Ureter (tissue), 1 donor: Measurements from ENCODE around the gene TLX1. TPM values are rescaled to one million over a fixed set of nuclear protein-coding genes. Genes with fewer than 3 reads are reported as not detected.

ENCODE experiments used
- DNase-seq: peaks from one replicate; pipeline ENCODE4 v3.0.0-alpha.2; 2020; ENCODE audit warnings: low spot score
- total RNA-seq: library from RNA; stranded (reverse); gene quantifications from one replicate; pipeline ENCODE4 v1.2.4, GENCODE V29; 2023
- donor health status: DM: yes; HTN: yes; CAD: no.

Gene TLX1
- not detected for total RNA-seq

- DNase-seq = no peak
Observed at GRCh38 chr10:101130984-101131961, at the start of gene TLX1. TLX1 (plus strand) TSS chr10:101131300; CDS start chr10:101131542, 242 bp downstream.

DNA sequence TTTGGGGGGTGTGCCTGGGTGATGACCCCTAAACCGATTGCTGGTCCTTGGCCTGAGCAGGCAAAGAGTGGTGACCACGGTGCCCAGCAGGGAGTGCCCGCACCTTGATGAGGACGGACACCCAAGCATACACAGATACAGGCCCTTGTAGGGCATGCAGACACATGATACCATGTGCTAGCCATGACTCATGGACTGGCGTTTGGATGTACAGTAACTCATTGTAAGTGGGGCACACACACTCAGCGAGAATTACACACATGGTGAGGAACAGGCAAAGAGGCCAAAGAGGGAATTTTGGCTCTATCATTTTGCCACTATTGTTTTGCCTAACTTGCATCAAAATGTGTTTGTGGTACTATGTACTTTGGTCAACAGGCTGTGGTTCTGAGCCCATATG, 45.3 kb upstream of the TLX1 start:
- no peak for DNase-seq

- DNase-seq = no peak
Observed at GRCh38 chr10:101087376-101087775, 43.7 kb upstream of the TLX1 start.

- DNase-seq = no peak
Observed at GRCh38 chr10:101087965-101088364, 43.1 kb upstream of the TLX1 start.

DNA sequence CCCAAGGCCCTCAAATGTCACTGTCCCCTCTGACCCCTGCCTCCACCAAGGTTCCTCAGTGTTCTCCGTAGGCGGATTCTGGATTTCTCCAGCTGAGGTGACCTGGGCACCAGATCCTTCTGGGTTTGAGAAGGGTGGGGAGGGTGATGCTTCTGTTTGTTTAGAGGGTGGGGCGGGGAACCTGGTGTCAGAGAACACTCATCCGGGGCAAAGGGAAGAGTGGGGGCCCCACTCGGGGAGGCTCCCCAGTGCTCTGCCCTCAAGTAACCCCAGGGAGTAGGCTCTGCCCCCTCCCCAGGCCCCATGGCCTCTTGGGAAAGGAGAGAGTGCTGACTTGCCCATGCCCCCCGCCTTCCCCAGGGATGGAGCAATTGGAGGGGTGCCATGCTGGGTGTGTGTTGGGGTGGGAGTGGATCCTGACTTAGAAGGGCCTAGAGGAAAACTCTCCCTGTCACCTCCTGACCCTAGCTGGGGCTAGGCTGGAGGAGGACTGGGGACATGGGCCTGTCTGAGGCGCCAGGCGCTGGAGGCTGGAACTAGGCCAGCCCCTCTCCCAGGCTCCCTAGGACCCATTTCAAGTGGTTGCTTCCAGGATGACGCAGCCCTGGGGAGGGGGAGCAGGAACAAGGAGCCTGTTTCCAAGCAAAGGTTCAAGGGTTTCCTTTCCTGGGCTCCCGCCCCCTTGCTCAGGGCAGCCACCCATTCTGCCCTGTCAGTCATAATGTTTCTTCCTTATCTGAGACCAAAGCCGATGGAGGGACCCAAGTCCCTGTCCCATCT, 41.4 kb upstream of the TLX1 start:
- no peak for DNase-seq

DNA sequence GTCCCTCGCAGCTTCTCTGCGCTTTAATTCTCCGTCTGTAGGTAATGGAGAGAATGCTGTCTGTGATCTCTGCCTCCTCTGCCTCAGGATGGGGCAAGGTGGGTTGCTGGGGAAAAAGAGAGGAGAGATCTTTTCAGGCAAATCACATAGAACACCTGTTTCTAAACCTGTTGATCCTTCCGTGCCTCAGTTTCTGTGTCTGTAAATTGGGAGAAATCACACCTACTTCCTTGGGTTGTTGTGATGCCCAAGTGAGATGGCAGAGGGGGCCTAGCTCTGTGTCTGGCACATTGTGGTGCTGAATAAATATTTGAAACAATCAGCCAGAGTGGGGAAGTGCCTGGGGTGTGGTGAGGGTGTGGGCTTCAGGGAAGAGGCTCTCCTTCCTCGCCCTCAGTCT, 40.5 kb upstream of the TLX1 start:
- DNase-seq = no peak

GRCh38 chr10:101091546-101092290, 39.4 kb upstream of the TLX1 start:
- DNase-seq = no peak

DNA sequence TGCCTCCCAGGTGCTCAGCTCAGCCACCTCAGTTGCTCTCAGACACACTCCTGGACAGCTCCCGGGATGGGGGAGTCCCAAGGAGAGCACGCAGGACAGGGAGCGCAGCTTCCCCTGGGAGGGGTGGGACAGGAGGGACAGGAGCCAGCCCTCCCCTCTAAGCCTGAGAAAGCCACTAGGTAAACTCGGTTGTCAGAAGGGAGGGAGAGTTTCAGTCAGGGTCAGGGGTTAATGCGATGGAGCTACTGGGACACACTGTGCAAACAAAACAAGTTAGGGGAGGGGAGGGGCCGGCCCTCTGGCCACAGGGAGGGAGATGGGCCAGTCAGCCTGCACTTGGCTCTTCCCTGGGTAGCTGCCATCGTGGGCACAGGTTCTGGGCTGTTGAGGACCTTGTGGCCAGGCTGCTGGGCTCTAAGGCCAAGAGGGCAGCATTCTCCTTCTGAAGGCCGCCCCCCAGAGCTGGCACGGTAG, 38.2 kb upstream of the TLX1 start:
- no peak for DNase-seq

GRCh38 chr10:101094121-101094879, 36.8 kb upstream of the TLX1 start:
- DNase-seq = no peak

DNA sequence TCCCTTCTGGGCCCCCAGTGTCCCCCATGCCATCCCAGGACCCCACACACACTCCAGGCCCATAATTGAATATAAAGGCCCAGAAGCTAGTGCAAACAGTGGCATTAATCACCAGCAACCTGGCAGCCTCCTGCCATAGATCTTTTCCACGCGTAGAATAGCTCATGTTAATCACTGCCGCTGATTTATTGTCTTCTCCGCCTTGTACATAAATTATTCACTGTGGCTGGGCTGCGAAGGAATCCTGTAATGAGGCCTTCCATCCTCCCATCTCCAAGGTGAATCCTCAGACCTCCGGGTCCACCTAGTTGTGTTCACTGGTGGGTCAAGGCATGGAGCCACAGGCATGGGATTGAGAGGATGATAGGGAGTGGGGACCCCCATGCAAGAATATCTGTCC, 36.1 kb upstream of the TLX1 start:
- no peak for DNase-seq

GRCh38 chr10:101095550-101096213, 35.4 kb upstream of the TLX1 start:
- DNase-seq = peak; percentile 80

- DNase-seq = no peak
Observed at GRCh38 chr10:101096378-101096777, 34.7 kb upstream of the TLX1 start.

DNA sequence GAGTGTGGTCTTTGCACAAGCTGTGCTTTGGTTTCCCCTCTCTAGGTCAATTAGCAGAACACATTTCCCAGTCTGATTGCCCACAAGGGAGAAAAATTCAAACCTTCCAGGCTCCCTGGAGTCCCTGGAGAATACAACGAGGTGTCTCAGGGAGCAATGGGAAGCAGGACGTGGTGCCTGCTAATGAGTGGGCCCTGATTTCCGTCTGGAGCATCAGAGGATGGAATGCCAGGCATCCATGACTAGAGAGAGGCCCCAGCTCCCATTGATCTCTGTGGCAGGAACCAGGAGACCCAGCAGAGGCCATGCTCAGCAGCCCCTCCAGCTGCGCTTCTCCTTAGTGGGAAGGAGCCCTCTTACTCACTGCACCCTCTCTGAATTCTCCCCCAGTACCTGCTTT, 33.2 kb upstream of the TLX1 start:
- DNase-seq = no peak

- no peak for DNase-seq
Observed at GRCh38 chr10:101099901-101100300, 31.2 kb upstream of the TLX1 start.

DNA sequence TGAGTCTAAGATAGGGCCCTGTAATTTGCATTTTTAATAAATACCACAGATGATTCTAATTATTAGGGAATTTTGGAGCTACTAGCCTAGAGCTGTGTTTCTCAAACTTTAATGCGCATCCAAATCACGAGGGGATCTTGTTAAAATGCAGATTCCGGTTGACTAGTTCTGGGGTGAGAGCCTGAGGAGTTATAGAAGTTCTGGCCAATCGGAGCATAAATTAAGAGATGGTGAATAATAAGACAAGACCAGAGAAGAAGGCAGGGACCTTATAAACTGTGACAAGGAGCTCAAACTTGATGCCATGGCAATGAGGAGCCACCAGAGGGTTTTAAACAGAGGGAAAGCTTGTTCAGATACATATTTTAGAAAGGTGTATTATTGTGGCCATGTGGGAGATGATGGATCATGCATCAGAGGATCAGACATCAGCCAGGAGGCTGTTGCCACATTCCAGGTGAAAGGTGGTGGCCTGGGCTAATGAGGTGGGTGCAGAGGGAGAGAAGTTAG, 29.7 kb upstream of the TLX1 start:
- DNase-seq = no peak

GRCh38 chr10:101103430-101103829, 27.7 kb upstream of the TLX1 start:
- DNase-seq = no peak

DNA sequence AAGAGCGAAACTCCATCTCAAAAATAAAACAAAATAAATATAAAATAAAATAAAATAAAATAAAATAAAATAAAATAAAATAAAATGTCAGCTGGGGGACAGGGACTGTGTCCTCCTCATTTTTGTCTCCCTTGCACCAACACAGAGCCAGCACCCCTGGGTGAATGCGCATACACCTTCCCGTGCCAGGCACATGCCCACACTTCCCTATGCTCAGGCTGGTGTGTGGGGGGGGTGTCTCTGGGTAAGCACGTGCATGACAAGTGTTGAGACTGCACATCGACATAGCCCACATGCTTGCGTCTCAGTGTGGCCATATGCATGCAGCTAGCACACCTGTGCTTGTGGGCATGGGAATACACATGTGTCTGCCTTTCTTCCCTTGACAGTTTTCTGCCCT, 24.7 kb upstream of the TLX1 start:
- no peak for DNase-seq

DNA sequence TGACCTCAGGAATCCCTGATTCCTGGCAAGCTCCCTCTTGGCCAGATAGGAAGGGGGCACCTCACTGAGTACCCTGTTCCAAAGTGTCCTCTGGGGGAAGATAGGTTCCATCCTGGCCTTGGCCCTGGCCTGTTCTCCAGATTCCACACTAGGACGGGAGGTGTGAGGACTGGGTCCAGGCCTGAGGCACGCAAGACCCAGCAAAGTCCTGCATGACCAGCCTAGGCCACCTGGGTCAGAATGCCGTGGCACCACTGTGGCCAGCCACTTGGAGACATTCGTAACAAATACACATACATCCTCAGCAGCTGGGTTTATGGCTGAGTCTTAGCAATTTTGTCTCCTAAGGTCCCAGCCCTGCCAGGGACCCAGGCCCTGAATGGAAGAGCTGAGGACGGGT, 23.3 kb upstream of the TLX1 start:
- no peak for DNase-seq

- no peak for DNase-seq
Observed at GRCh38 chr10:101110856-101111523, 20.1 kb upstream of the TLX1 start.

- no peak for DNase-seq
Observed at GRCh38 chr10:101111547-101111946, 19.6 kb upstream of the TLX1 start.
